ENCODE measurements around the gene CEACAM19.
"Not testable (repeated sequence)": the region's sequence is repeated elsewhere in the genome, so short reads cannot be mapped to it uniquely, and the experiment has no call there.

CEACAM19 gene

GRCh38 chr19:44645407-44646048 is 25.8 kb upstream of the CEACAM19 start:
- DNase-seq (ENCODE audit: low spot score) = no peak

GRCh38 chr19:44646049-44646416 is 25.2 kb upstream of the CEACAM19 start:
- no peak for DNase-seq (ENCODE audit: low spot score)

- DNase-seq (ENCODE audit: low spot score) = no peak
These were observed 24.1 kb upstream of the CEACAM19 start for GRCh38 chr19:44647144-44647543.

- DNase-seq (ENCODE audit: low spot score) = no peak
These were observed 22.5 kb upstream of the CEACAM19 start for GRCh38 chr19:44648631-44649251.

- no peak for DNase-seq (ENCODE audit: low spot score)
These were observed 21.6 kb upstream of the CEACAM19 start for GRCh38 chr19:44649578-44650145.

GRCh38 chr19:44653343-44653742 is 17.9 kb upstream of the CEACAM19 start:
- DNase-seq (ENCODE audit: low spot score) = no peak

GRCh38 chr19:44653977-44654774 is 17.1 kb upstream of the CEACAM19 start:
- no peak for DNase-seq (ENCODE audit: low spot score)

GRCh38 chr19:44657211-44657921 is 13.9 kb upstream of the CEACAM19 start:
- DNase-seq (ENCODE audit: low spot score) = no peak

GRCh38 chr19:44658069-44658733 is 13.1 kb upstream of the CEACAM19 start:
- DNase-seq (ENCODE audit: low spot score) = no peak

GRCh38 chr19:44660081-44660480 is 11.2 kb upstream of the CEACAM19 start:
- no peak for DNase-seq (ENCODE audit: low spot score)

- no peak for DNase-seq (ENCODE audit: low spot score)
These were observed 10.1 kb upstream of the CEACAM19 start for GRCh38 chr19:44661205-44661604.

- DNase-seq (ENCODE audit: low spot score) = no peak
These were observed 9.4 kb upstream of the CEACAM19 start for GRCh38 chr19:44661904-44662303.

- no peak for DNase-seq (ENCODE audit: low spot score)
These were observed 8.4 kb upstream of the CEACAM19 start for GRCh38 chr19:44662691-44663385.

- DNase-seq (ENCODE audit: low spot score) = no peak
These were observed 7.3 kb upstream of the CEACAM19 start for GRCh38 chr19:44663996-44664395.

GRCh38 chr19:44664976-44665375 is 6.3 kb upstream of the CEACAM19 start:
- no peak for DNase-seq (ENCODE audit: low spot score)

- DNase-seq (ENCODE audit: low spot score) = no peak
These were observed 4.3 kb upstream of the CEACAM19 start for GRCh38 chr19:44666852-44667556.

GRCh38 chr19:44668985-44669764 is 2.1 kb upstream of the CEACAM19 start:
- no peak for DNase-seq (ENCODE audit: low spot score)

- DNase-seq (ENCODE audit: low spot score) = not testable (repeated sequence)
These were observed 1.3 kb upstream of the CEACAM19 start for GRCh38 chr19:44670027-44670426.

GRCh38 chr19:44672226-44672625 is 944 bp downstream of the CEACAM19 start:
- DNase-seq (ENCODE audit: low spot score) = no peak

GRCh38 chr19:44673510-44673909 is 2.2 kb downstream of the CEACAM19 start:
- DNase-seq (ENCODE audit: low spot score) = no peak
